Activated CD4-positive, alpha-beta memory T cell treated with anti-CD3 and anti-CD28 coated beads, Interleukin-2, amount 10 ng/mL, durations not matched to agents 7 days and 5 days (primary cell): Measurements from ENCODE around the gene OOSP2. TPM values are rescaled to one million over a fixed set of nuclear protein-coding genes. Genes with fewer than 3 reads are reported as not detected.
"Not testable (repeated sequence)": the region's sequence is repeated elsewhere in the genome, so short reads cannot be mapped to it uniquely, and the experiment has no call there.

Source experiments
- CTCF ChIA-PET: fragments of 350-600 bp; sonication (Branson Sonifier 250); formaldehyde crosslinking; loops from one replicate; lab custom pipeline; 2021; ENCODE audit warnings: antibody characterized with exemption, inconsistent platforms; lab: Charles Lee
- POLR2A ChIA-PET: fragments of 350-600 bp; sonication (Branson Sonifier 250); formaldehyde crosslinking; loops from one replicate; lab custom pipeline; 2021; ENCODE audit warnings: antibody characterized with exemption; lab: Charles Lee
- DNase-seq: peaks from one replicate; pipeline ENCODE4 v3.0.0-alpha.2; 2020
- H3K27ac Mint-ChIP-seq: one replicate; pipeline ENCODE4 v1.8.0; 2021; ENCODE audit warnings: mild to moderate bottlenecking, mixed read lengths
- H3K27me3 Mint-ChIP-seq: one replicate; pipeline ENCODE4 v1.8.0; 2021; ENCODE audit warnings: mixed read lengths
- H3K36me3 Mint-ChIP-seq: one replicate; pipeline ENCODE4 v1.8.0; 2021; ENCODE audit warnings: low read depth, mixed read lengths
- H3K4me1 Mint-ChIP-seq: one replicate; pipeline ENCODE4 v1.8.0; 2021; ENCODE audit warnings: mixed read lengths
- H3K4me3 Mint-ChIP-seq: one replicate; pipeline ENCODE4 v1.8.0; 2021; ENCODE audit warnings: mild to moderate bottlenecking, mixed read lengths
- H3K9me3 Mint-ChIP-seq: one replicate; pipeline ENCODE4 v1.8.0; 2021; ENCODE audit warnings: mixed read lengths
- total RNA-seq, 2 experiments: library from RNA; stranded (reverse); gene quantifications; one replicate each; pipeline ENCODE4 v1.2.3, GENCODE V29; 2021

The OOSP2 gene
- total RNA-seq, 2 experiments from 2014 or later = not detected

DNA sequence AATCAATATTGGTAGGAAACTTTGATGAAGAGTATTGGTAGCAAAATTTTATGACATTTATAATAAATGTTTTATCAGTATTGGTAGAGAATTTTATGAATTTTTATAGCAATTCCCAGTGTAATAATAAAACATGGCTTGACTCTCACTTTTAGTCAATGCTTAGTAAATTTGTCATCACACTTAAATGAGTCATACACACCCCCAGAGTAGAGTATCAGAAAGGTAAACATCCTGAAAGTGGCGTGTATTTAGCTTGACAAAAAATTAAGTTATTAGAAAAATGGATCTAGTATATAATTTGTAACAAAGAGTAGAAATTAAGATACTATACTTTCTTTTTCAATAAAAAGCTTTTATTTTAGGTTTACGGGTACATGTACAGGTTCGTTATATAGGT is 18.8 kb downstream of the OOSP2 start:
- Mint-ChIP-seq H3K9me3 (peaks cover 3% of the 10 kb centered on the region), H3K4me1 (peaks cover 2% of the 10 kb centered on the region), H3K36me3 (no peaks in the 10 kb centered on the region), H3K27ac (no peak overlapping the region), H3K4me3 (no peak overlapping the region), H3K27me3 (peaks cover 7% of the 10 kb centered on the region)
- DNase-seq = no peak
- POLR2A ChIA-PET = no interaction called here
- CTCF ChIA-PET = no interaction called here

DNA sequence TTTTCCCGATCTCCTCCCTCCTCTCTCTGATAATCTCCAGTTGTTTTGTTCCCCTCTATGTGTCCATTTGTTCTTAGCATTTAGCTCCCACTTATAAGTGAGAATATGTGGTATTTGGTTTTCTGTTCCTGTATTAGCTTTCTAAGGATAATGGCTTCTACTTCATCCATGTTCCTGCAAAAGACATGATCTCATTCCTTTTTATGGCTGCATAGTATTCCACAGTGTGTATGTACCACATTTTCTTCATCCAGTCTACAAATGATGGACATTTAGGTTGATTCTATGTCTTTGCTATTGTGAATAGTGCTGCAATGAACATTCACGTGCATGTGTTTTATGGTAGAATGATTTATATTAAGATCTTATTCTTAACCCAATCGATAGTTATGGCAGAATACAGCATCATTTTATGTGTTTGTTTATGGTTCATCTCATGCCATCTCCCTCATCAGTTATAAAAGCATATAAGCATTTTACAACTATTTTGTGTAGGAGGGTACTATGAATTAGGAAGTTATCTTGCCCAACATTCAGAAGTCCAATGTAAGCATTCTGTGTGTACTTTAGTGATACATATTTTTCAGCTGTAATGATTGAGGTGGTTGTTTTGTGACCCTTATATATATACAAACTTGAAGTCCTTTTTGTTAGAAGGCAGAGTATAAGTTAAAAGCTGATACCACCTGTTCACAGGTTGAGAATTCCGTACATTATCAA is 19.5 kb downstream of the OOSP2 start:
- H3K4me1 Mint-ChIP-seq = peaks cover 2% of the 10 kb centered on the region
- ChIA-PET CTCF (no interaction called here), POLR2A (no interaction called here)
- no peak overlapping the region for H3K27ac Mint-ChIP-seq
- H3K9me3 Mint-ChIP-seq = peaks cover 3% of the 10 kb centered on the region
- no peak for DNase-seq
- H3K4me3 Mint-ChIP-seq = no peak overlapping the region
- peaks cover 8% of the 10 kb centered on the region for H3K27me3 Mint-ChIP-seq
- no peaks in the 10 kb centered on the region for H3K36me3 Mint-ChIP-seq

DNA sequence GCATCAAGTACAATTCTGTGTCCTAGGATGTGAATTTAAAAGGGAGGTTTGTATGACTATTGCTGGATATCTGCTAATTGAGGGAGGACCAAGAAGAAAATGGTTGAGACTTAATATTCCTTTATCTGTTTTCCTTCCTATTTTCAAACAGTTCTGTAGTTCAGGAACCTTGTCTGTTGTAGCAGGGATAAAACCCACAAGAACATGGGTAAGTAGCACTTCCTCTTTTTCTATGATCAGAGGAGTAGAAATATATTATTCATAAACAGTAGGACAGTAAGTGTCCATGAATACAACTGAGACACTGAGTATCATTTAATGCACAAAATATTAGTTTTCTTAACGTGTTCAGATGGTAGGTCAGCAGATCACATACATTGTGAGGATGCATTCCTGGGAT is 23.9 kb downstream of the OOSP2 start:
- POLR2A ChIA-PET = no interaction called here
- H3K4me3 Mint-ChIP-seq = no peak overlapping the region
- H3K4me1 Mint-ChIP-seq = peaks cover 2% of the 10 kb centered on the region
- CTCF ChIA-PET = no interaction called here
- DNase-seq = no peak
- H3K27ac Mint-ChIP-seq = no peak overlapping the region
- no peaks in the 10 kb centered on the region for H3K36me3 Mint-ChIP-seq
- peaks cover 3% of the 10 kb centered on the region for H3K9me3 Mint-ChIP-seq
- peaks cover 5% of the 10 kb centered on the region for H3K27me3 Mint-ChIP-seq

DNA sequence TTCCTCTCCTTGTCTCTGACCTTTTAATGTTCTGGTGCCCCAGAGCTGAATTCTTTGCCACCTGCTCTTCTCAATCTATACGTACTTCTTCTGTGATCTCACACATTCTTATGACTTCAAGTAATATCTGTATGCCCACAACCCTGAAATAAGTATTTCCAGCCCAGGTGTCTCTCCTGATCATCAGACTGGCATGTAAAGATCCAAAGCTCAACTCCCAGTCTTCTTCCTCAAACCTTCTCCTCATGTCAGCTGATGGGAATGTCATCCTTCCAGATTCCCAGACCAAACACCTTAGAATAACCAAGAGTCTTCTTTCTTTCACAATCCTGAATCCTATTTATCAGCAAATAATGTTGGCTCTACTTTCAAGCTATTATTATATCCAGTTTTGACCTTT is 25.6 kb downstream of the OOSP2 start:
- Mint-ChIP-seq H3K9me3 (no peaks in the 10 kb centered on the region), H3K27me3 (peaks cover 5% of the 10 kb centered on the region), H3K4me3 (no peak overlapping the region), H3K4me1 (no peaks in the 10 kb centered on the region), H3K36me3 (no peaks in the 10 kb centered on the region), H3K27ac (no peak overlapping the region)
- ChIA-PET CTCF (no interaction called here), POLR2A (no interaction called here)
- DNase-seq = no peak

DNA sequence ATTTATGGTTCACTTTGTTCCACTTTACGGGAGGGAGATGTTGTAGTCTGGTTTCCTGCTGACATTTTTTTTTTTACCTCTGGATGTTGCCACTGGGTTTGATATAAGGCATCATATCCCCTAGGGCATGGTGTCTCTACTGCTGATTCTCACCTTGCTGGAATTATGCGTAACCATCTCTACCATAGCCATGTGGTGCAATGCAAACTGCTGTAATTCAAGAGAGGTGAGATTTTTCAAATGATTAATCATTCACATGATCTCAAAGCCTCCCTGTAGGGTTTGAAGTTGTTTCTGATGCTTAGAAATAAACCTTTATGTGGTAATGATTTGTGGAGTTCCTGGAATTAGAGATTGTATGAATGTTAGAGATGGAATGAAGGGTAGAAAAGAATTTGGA is 29.2 kb downstream of the OOSP2 start:
- ChIA-PET CTCF (no interaction called here), POLR2A (no interaction called here)
- Mint-ChIP-seq H3K27me3 (no peaks in the 10 kb centered on the region), H3K4me1 (no peaks in the 10 kb centered on the region), H3K36me3 (no peaks in the 10 kb centered on the region), H3K27ac (no peak overlapping the region), H3K4me3 (no peak overlapping the region), H3K9me3 (no peaks in the 10 kb centered on the region)
- no peak for DNase-seq

DNA sequence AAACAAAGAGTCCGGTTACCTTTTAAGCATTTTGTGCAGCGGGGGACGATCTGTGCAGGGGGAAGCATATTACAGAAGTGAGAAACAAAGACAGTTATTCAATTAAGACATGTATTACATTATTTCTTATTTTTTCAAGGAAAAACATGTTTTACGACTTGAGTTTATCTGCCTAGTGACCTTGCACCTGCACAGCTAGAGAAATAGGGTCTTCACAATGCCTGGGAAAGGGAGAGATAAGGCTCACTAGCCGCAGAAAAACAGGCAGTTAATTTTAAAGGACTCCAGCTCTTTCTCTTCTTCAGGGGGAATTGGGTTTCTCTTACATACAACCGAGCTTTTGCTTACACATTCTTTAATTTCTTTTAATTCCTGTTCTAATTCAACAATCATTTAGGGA is 31.4 kb downstream of the OOSP2 start:
- H3K36me3 Mint-ChIP-seq, DNase-seq, H3K27me3 Mint-ChIP-seq, POLR2A ChIA-PET, H3K4me3 Mint-ChIP-seq, H3K9me3 Mint-ChIP-seq, CTCF ChIA-PET, H3K4me1 Mint-ChIP-seq, H3K27ac Mint-ChIP-seq: not testable (repeated sequence)

DNA sequence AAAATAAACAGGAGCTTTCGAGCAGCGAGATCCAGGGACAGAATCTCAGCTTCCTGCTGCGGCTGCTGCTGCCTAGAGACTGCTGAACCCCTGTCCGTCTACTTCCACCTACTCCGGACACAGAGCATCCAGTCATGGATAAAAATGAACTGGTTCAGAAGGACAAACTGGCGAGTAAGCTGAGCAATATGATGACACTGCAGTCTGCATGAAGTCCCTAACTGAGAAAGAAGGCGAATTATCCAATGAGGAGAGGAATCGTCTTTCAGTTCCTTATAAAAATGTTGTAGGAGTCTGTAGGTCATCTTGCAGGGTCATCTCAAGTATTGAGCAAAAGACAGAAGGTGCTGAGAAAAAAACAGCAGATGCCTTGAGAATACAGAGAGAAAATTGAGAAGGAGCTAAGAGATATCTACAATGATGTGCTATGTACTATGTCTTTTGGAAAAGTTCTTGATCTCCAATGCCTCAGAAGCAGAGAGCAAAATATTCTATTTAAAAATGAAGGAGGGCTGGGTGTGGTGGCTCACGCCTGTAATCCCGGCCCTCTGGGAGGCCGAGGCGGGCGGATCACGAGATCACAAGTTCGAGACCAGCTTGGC is 37.1 kb downstream of the OOSP2 start:
- H3K9me3 Mint-ChIP-seq = no peaks in the 10 kb centered on the region
- CTCF ChIA-PET = interaction anchor here (0.6 kb wide), 1 partner anchor 11 kb away, joined by 3 read pairs; the partner anchor contains the start of gene MS4A2
- H3K4me3 Mint-ChIP-seq = no peak overlapping the region
- no peaks in the 10 kb centered on the region for H3K4me1 Mint-ChIP-seq
- no peak for DNase-seq
- H3K27ac Mint-ChIP-seq = no peak overlapping the region
- no peaks in the 10 kb centered on the region for H3K36me3 Mint-ChIP-seq
- peaks cover 4% of the 10 kb centered on the region for H3K27me3 Mint-ChIP-seq
- POLR2A ChIA-PET = no interaction called here

DNA sequence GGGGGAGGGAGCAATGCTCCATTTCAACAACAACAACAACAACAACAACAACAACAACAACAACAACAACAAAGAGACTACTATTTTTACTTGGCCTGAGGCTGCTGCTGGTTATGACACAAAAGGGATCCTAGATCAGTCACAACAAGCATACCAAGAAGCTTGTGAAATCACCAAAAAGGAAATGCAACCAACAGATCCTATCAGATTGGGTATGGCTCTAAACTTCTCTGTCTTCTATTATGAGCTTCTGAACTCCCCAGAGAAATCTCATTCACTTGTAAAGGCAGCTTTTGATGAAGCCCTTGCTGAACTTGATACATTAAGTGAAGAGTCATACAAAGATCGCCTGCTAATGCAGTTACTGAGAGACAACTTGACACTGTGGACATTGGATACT is 37.8 kb downstream of the OOSP2 start:
- H3K9me3 Mint-ChIP-seq = no peaks in the 10 kb centered on the region
- no peaks in the 10 kb centered on the region for H3K4me1 Mint-ChIP-seq
- peaks cover 8% of the 10 kb centered on the region for H3K27me3 Mint-ChIP-seq
- CTCF ChIA-PET = interaction anchor here (0.6 kb wide), 1 partner anchor 11 kb away, joined by 3 read pairs; the partner anchor contains the start of gene MS4A2
- H3K4me3 Mint-ChIP-seq = no peak overlapping the region
- H3K36me3 Mint-ChIP-seq = no peaks in the 10 kb centered on the region
- H3K27ac Mint-ChIP-seq = no peak overlapping the region
- no peak for DNase-seq
- POLR2A ChIA-PET = no interaction called here

DNA sequence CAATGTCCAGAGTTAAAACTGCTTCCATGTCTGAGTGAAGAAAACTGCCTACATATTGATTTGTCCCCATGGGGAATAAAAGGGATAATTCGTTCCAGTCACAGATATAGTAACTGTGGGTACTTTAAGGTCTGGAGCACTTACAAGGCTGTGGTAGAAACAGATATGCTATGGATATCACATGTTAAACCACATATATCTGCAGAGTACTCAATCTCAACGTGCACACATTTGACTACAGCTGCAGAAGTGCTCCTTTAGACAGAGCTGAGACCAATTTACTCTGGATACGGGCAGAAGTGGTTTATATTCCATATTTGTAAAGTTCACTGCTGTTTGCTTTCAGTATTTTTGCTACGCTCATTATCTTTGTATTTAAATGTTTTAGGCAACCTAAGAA is 38.5 kb downstream of the OOSP2 start:
- CTCF ChIA-PET = no interaction called here
- no peak for DNase-seq
- no peaks in the 10 kb centered on the region for H3K9me3 Mint-ChIP-seq
- peaks cover 8% of the 10 kb centered on the region for H3K27me3 Mint-ChIP-seq
- no peak overlapping the region for H3K4me3 Mint-ChIP-seq
- H3K36me3 Mint-ChIP-seq = no peaks in the 10 kb centered on the region
- POLR2A ChIA-PET = no interaction called here
- H3K27ac Mint-ChIP-seq = no peak overlapping the region
- no peaks in the 10 kb centered on the region for H3K4me1 Mint-ChIP-seq

DNA sequence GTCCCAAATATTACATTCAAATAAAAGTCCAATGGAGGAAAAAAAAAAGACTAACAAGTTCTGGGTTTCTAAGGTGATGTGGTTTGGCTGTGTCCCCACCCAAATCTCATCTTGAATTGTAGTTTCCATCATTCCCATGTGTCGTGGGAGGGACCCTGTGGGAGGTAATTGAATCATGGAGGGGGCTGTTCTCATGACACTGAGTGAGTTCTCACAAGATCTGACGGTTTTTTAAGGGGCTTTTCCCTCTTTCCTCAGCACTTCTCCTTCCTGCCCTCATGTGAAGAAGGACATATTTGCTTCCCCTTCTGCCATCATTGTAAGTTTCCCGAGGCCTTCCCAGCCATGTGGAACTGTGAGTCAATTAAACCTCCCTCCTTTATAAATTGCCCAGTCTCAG is 40.3 kb downstream of the OOSP2 start:
- H3K27ac Mint-ChIP-seq = no peak overlapping the region
- POLR2A ChIA-PET = no interaction called here

DNA sequence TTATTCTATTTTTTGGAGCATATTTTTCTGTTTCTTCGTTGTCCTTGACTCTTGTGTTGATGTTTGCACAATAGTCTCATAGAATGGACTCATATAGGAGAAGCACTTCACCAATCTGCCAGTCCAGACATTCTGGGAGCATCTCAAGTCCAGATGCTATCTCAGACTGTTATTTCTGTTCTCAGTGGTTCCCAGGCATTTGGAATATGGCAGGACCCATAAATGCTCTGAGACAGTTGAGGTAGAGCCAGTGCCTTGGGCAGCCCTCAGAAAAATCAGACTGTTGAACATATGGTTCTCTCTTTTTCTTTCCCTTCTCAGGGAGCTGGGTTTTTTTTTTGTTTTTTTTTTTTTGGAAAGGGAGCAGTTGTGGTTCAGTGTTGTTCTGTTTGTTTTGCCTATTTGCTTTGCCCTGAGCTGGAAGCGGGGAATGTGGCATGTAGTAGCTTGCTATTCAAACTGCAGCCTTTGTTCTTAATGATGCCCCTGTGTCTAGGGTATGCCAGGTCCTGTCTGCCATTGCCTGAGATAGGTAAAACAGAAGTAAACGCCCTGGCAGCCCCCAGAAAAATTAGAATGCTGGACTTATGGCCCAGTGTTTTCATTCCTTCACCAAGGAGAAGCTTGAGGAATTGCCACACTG is 44.5 kb downstream of the OOSP2 start:
- Mint-ChIP-seq H3K36me3 (no peaks in the 10 kb centered on the region), H3K27me3 (peaks cover 14% of the 10 kb centered on the region), H3K4me3 (no peak overlapping the region), H3K27ac (no peak overlapping the region), H3K9me3 (no peaks in the 10 kb centered on the region), H3K4me1 (no peaks in the 10 kb centered on the region)
- ChIA-PET CTCF (no interaction called here), POLR2A (no interaction called here)
- DNase-seq = no peak

More for the DNA sequence above, 40.3 kb downstream of the OOSP2 start:
- Mint-ChIP-seq H3K36me3 (no peaks in the 10 kb centered on the region), H3K27me3 (peaks cover 11% of the 10 kb centered on the region), H3K4me3 (no peak overlapping the region), H3K9me3 (no peaks in the 10 kb centered on the region), H3K4me1 (no peaks in the 10 kb centered on the region)
- CTCF ChIA-PET = no interaction called here
- no peak for DNase-seq

DNA sequence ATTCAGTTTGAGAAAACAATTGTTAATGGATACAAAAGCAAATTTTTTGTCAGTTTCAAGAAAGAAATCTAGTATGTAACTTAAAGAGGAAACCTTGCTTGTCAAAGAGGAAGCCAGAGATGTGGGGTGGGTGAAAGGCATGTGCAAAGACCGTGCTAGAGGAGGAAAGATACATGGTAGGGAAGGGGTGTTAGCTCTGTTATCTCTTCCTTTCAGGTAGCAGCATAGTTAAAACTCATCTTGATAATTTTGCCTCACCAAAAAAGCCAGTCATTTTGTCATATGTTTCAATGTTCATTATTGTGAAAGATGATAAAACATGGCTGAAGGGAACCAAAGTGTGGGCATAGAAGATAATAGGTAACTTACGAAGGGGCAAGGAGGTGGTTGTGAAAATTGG is 45.7 kb downstream of the OOSP2 start:
- CTCF ChIA-PET = no interaction called here
- Mint-ChIP-seq H3K4me3 (no peak overlapping the region), H3K27me3 (peaks cover 14% of the 10 kb centered on the region), H3K9me3 (no peaks in the 10 kb centered on the region), H3K36me3 (no peaks in the 10 kb centered on the region), H3K27ac (no peak overlapping the region), H3K4me1 (no peaks in the 10 kb centered on the region)
- DNase-seq = no peak
- POLR2A ChIA-PET = no interaction called here

DNA sequence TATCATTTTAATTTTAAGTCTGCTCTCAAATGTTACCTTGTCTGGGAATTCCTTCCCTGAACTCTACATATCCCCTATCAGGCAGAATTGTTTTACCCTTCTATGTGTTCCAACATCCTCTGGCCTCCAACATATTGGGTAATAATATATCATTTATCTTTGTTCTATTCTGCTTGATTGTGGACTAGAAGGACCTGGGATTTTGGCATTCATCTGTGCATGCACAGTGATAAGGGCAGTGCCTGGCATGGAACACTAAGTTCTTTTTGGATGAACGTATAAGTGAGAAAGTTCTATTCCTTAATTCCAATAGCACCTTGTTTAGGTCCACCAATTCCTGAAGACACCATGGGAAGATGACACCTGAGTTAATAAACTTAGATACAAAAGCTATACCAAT is 47.0 kb downstream of the OOSP2 start:
- Mint-ChIP-seq H3K4me3 (no peak overlapping the region), H3K36me3 (no peaks in the 10 kb centered on the region), H3K27me3 (peaks cover 13% of the 10 kb centered on the region), H3K4me1 (no peaks in the 10 kb centered on the region), H3K9me3 (no peaks in the 10 kb centered on the region), H3K27ac (no peak overlapping the region)
- ChIA-PET POLR2A (no interaction called here), CTCF (no interaction called here)
- DNase-seq = no peak
